Measurements from ENCODE around the gene PKD2.
"Not testable (repeated sequence)": the region's sequence is repeated elsewhere in the genome, so short reads cannot be mapped to it uniquely, and the experiment has no call there.

- not testable (repeated sequence) for TF ChIP-seq CTCF, POLR2AphosphoS5 (IDR thresholded peaks at IDR 0.05)
Measured at GRCh38 chr4:87999191-87999691, 8.2 kb upstream of the PKD2 start.
